AG20443 (cell line): ENCODE data around the gene ELFN2.

Source experiments
- DNase-seq: peaks from one replicate; pipeline ENCODE4 v3.0.0; 2012; ENCODE audit warnings: low spot score, mixed read lengths

ELFN2 gene

DNA sequence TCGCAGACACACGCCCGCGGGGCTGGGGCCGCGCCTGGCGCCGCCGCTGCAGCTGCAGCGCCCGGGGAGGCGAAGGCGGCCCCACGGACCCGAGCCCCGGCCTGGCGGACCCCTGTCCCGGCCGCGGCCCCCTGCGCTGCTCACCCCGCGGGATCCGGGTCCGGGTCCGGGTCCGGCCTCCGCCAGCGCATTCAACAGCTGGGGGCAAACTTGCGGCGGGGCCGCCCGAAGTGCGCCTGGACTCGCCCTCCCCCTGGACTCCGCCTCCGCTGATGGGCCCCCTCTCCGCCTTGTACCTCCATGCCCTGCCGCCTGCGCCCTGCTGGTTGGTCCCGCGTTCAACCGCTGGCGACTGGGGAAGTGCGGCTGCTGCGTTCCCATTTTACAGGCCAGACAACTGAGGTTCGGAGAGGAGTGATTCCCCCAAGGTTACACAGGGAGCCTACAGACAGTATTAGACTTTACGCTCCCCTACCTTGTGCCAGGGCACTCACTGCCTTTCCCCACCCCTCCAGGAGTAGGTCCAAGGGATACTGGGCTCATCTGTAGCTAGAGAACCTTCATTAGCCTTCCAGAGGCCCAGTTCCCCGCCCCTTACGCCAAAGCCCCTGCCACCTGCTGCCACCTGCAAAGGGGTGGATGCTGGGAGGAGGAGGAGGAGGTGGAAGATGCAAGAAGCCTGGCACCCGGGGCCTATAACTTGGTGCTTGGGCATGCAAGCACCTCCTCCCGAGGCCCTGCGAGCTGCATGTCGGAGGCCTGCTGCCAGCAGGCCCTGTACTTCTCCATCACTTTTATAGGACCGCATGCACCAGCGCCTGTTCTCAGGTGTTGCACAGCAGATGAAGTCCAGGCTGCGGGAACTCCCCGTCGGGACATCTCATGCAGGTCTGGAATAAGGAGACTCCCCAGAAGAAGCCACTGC lies 694 bp upstream of the ELFN2 start:
- no peak for DNase-seq

DNA sequence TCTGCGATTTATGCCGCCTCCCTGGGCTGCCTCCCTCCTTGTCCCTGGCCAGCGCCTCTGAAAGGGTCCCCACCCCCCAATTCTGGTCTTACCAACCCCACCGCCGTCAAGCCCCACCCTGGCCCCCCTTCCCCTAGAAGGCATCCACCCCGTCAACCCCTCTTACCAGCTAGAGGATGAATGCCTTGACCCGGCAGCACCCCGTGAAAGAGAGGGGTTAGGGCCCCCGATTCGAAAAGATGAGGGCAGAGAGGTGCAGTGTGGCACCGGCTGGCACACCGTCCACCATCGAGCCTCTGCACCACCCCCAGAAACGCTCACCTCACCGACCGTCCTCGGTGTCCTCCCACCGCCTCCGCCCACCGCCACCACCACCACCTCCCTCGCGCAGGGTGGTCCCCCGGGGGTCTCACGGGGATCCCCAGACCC lies 559 bp downstream of the ELFN2 start:
- no peak for DNase-seq

DNA sequence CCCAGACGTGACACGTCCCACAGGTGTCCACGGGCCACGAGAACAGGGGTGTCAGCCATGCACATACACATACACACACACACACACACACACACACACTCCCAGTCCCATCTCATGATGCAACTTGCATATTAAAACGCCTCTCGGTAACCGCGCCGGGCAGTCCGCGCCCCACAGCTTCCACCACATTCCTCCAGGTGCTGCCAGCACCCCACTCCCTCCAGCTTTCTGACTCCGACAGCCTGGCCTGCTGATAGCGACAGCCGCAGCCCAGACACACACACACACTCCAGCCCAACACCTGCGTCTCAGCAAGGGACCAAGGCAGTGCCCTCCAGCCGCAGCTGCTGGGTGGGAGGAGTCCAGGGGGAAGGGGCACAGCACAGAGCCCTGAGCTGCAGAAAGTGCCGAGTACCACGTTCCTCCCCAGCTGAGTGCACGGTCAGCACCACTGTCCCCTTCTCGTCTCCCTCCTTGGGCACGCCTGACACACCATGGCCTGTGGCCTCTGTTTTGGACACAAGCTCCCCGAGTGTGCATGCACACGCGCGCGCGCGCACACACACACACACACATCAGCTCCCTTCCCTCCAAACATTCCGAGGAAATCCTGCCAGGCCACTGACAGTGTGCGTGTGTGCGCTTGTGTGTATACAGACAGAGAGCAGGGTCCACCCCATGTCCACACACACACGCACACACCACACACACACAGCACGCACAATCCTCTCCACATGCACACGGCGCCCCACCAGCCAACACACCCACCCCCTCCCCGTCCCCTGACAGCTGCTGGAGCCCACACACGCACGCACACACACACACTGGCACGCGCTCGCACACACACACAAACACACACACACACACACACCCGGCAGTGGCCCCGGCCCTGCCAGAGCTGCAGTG lies 1.2 kb downstream of the ELFN2 start:
- no peak for DNase-seq

DNA sequence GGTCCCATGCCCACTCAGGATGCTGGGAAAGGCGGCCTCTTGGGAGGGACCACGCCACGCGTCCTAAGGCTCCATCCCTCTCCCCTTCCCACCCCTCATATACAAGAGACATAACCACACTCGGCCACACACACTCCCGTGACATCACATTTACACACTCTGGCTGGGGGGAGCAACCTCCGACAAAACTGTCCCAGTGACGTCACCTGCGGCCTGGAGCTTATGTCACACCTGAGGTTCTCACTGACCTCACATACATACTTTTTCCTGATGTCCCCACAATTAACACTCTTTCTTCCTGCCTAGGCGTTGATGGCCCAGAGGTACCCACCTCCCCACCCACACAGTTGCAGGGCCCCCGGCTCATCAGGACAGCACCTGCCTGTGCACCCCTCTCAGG lies 1.9 kb downstream of the ELFN2 start:
- DNase-seq: no peak

DNA sequence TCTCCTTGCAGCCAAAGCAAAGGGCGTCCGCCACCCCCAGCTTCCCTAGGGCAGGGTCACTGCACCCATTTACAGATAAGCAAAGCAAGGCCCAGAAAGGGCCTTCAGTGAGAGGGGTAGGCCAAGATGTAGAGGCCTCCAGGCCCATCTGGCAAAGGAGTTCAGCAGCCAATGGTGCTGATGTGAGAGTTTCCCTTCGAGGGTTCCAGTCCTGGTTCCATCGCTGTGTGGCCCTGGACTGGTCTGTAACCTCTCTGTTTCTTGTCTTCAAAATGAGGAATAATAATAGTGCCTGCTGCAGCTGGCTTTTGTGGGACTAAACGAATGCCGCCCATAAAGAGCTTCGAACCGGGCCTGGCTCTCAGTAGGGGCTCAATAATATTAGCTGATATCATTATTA lies 4.0 kb downstream of the ELFN2 start:
- no peak for DNase-seq

DNA sequence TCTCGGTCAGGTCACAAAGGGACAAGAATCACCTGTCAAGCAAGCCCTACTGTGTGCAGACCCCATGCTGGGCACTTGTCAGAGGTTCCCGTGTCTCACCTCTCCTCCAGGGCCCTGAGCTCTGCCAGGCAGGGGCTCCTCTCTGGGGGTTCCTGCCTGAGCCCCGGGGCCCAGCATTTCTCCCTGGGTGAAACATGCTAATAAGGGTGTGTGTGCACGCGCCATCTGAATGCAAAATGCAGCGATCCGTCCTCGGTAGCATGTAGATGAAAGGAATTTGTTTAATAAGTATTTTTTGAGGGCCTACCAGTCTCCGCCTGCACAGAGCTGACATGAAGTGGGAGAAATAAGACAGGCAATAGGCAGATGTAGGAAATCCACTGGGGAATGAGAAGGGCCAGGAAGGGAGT lies 5.8 kb downstream of the ELFN2 start:
- DNase-seq: no peak

DNA sequence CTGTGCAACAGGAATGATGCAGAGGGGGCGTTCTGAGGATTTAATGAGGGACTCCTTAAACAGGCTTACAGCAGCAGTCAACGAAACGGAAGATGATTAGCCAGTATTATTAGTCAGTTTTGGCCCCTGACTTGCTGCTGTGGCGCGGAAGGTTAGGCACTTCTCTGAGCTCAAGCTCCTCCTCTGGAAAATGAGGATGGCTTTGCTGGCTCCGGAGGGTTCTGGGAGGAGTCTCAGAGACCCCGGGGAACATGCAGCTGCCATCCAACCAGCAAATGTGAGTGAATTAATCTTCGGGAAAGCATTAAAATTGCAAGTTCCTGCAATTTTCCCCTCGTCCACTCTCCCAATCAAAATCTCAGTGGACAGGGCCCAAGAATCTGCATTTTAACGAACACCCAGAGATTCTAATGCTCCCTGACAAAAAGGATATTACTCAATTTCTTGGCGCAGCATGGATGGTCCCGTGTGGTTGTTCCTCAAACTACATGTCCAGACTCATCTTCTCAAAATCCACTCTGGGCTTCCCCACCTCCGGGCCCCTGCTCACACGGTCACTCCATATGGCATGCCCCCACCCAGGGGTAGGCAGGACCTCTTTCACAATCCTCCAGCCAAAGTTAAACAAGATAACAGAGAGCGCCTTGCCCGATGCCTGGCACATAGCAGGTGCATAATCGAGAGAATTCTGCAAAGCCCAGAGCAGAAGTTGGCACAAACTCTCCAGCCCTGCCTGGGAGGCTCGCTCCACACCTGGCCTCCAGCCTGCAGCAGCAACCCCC lies 6.4 kb downstream of the ELFN2 start:
- DNase-seq: no peak

DNA sequence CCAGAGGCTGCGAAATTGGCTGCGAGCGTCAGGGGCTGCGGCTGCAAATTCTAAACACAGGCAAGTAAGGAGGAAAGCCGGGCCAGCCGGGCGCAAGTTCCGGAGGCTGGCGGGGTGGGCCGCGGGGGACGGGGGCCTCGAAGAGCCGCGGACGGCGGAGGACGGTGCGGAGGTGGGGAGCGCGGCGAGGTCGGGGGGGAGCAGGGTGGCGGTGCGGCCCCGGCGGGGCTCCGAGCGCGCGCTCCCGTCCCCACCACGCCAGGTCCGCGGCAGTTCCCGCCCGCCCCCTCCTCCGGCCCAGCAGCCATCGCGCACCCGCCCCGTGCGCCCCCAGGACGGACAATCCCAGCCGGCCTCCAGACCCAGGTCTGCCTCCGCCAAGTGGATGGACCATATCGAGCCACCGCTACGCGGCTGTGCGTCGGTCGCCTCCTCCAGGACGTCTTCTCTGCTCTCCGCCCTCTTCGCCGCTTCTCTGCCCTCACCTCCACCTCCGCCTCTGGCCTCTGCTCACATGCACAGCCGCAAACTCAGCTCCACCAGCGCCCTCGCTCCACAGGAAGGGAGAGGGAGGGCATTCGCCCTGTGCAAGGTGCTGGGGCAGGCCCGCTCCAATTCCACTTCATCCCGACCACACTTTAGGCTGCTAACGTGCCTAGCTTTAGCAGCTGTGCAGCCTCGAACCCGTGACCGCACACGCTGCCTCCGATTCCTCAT lies 7.2 kb downstream of the ELFN2 start:
- no peak for DNase-seq

DNA sequence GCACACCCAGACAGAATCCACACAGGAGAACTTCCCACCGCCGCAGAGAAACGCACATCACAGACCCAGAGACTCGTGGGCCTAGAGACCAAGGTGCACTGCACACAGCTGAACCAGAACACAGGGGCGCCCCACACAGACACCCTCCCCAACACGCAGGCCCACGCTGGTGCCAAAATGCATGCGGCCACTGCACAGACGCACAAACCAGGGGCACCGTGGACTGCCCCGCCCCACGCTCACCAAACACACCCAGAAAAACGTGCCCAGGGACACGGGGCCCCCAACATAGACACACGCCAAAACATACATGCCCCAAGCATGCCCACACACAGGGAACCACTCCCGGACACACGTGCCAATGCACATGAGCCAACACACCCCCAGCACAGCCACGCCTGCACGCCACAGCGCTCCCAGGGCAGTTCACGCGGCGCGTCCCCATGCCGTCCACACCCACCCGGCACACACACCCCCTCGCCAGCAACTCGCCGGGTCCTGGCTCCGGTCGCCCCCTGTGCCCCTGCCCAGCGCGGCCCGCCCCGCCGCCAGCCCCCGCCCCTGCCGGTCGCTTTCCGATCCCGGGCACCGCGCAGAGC lies 7.8 kb downstream of the ELFN2 start:
- no peak for DNase-seq

DNA sequence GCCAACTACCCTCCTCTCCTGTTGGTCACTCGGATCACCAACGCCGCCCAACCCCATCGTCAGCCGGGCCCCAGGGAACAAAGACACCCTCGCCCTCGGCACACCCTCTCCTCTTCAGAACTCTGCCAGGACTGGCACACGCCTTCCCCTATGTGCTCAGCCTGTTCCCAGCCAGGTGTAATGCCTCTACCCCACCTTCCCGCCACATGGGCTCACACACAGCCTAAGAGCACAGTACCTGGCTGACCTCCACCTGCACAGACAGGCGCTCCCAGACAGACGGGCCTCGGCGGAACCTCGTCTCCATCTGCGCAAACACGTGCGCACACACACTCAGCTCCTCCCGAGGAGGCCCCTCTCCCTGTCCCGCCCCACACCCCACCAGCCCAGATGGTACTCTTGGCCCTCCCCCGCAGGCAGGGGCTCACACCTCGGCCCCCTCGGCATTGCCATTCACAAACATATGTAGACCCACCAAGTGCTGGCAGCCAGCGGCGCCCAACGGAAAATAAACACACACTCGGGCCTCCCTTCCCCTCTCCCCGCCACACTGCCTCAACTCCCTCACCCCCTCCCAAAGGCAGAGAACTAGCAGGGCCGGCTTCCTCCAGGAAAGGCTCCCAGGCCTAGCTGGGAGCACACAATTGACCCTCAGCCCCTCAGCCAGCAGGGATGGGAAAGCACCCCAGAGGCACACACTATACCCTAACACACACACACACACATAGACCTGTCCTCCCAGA lies 8.5 kb downstream of the ELFN2 start:
- no peak for DNase-seq

DNA sequence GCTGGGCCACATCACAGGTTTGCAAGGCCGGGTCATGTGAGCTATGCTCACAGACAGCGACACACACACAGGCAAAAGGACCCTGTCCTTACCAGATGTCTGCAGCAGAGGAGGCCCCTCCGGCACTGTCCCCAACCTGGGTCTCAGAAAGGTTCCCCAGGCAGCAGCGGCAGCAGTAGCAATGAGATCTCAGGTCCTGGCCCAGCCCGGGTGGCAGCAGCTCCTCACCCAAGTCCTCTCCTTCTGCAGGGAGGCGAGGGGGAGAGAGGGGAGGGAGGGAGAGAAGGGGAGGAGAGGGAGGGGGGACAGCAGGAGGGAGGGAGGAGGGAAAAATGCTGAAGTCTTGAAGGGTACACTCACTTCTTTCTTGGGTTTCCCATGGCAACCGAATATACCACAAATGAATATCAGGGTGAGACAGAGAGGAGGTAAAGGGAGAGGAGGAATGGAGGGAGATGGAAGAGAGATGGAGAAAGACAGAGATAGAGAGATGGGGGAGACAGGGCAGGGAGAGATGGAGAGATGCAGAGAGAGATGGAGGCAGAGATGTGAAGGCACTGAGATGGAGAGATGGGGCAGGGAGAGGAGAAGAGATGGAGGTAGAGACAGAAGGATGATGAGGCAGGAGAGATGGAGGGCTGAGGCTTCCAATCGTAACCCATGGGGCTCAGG lies 9.5 kb downstream of the ELFN2 start:
- DNase-seq: no peak

DNA sequence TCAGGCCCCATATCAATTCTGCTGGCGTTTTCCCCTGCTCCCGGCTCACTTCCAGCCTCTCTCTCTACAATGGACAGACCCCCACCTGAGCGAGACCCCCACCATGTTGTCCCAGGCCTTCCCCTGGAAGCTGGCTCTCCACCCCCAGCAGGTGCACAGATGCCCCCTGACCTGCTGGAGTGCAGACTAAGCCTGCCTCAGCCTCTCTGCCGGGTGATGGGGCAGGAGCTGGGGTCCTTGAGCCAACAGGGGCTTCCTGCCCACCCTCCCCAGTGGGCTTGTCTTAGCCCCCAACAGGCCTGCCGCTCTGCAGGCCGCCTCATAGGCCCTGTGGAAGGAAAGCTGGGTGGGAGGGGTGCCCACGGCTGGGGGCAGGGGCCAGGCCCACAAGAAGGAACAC lies 10.0 kb downstream of the ELFN2 start:
- DNase-seq: no peak

DNA sequence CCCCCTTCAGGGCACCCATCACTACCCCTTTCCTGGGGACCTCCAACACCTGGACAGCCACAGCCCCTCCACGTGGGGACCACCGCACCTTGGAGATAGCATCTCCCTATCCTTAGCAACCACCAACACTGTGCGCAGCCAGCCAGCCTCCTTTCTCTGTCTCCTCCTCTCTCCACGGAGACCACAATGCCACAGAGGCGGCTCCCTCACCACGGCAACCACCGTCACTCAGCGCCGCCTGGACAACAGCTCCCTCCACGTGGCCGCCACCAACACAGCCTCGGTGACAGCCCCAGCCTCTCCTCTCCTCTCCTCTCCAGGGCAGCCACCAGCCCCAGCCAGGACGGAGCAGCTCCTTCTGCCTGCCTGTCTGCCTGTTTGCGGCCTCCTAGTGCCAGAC lies 10.5 kb downstream of the ELFN2 start:
- DNase-seq: no peak

DNA sequence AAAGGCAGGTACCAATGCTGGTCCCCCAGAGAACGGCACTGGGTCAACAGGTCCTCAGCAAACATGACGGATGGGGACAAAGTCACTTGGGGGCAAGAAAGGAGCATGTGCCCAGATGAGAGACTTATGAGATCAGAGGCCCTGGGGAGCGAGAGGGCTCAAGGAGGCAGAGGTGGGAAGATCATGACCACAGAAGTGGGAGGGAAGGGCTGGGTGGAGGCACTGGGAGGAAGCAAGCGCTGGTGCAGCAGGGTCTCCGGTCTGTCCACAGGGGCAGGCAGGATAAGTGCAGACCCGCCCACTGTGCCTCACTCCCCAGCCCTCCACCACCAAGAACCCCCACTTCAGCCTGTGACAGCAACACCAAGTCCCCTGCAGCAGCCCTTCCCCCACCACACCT lies 10.9 kb downstream of the ELFN2 start:
- no peak for DNase-seq

DNA sequence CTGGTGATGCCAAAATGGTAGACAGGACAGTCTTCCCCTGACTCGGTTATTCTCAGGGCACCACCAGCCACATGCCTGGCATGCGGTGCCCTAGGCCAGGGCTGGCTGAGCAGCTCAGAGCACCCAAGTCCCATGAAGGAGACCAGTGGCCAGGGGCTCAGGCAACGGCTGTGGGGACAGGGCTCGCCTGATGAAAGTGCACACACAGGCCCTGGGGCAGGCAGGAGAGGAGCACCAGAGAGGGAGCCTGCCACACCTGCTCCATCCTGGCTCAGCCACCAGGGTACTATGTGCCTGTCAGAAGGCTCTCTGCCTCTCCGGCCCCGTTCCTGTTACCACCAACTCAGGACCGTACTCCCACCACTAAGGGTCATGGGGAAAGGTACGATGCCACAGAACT lies 12.1 kb downstream of the ELFN2 start:
- no peak for DNase-seq

DNA sequence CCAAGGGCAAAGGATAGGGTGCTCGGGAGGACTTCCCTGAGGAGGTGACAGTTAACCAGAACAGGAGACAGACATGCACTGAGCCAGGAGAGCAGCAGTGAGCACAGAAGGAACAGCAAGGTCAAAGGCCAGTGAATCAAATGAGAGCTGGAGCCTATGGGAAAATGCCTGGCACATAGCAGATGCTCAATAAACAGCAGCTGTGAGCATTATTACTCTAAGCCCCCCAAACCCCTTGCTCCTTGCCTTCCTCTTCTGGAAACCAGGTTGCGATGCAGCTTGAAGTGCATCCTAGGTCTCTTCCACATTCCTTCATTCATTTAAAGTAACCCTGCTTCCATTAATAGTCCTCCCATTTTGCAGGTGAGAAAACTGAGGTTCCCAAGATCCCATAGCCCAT lies 13.0 kb downstream of the ELFN2 start:
- DNase-seq: no peak

DNA sequence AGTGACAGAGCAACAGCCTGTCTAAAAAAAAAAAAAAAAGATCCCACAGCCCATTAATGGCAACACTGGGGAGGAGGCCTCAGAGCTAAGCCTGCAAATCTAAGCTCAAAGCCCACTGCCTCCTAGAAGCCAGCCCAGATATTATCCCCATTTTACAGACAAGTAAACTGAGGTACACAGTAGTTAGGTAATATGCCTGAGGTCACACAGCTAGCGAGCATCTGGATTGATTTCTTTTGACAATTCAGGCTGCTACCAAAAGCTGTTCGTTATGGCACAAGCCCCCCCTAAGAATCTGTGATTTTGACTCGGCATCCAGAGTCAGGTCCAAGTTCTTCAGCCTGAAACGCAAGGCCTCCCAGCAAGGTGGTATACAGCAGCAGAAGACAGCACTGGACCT lies 13.7 kb downstream of the ELFN2 start:
- no peak for DNase-seq

DNA sequence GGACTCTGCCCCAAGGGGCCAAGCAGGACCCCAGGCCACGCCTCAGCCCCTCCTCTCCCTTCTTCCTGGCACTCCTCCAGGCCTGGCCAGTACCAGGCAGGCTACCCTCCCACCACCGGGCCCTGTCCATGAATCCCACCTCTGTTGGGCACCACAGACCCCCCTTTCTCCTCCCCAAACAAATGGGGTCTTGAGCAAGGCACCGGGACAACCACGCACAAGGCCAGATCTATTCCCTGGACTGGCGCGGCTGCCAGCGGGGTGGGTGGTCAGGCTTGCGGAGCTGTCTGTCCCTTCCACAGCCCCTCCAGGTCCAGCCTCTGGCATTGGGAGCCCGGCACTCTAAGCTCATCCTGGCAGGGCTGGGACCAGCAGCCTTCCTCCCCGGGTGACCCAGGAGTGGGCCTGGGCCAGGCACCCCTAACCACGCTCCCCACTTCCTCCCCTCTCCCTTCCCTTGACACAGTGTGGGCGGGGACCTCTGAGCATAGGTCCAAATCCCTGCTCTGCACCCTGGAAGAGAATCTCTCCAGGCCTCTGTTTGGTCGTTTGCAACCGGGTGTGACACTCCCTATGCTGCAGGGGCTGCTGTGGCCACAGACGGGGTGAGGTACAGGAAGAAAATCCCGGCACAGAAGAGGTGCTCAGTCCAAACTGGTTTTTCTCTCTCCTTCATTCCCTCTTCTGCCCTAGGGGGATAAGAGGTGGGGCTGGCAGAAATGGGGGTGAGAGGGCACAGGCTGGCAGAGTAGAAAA lies 14.6 kb downstream of the ELFN2 start:
- DNase-seq: no peak

DNA sequence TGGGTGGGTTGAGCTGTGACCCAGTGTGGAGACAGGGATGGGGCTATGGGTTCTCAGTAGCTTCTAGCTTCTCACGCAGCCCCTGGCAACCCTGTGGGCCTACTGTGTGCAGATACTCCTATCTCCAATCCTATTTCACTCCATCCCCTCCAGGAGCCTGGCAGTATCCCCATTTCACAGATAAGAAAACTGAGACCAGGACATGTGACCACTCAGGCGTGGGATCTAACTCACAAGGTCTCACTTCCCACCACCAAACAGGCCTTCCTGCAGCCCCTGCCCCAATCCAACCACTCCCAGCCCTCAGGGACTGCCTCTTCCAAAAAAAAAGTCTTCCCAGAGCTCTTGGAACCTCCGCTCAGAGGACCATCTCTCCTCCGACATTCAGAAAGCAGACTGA lies 15.6 kb downstream of the ELFN2 start:
- no peak for DNase-seq
